ENCODE results near the gene DBNL. TPM values are rescaled to one million over a fixed set of nuclear protein-coding genes. Genes with fewer than 3 reads are reported as not detected.

The DBNL gene
- total RNA-seq, 1 donor from 2014 or later: 47.5 TPM

- H3K27me3 Mint-ChIP-seq (ENCODE audit: unreplicated experiment): peaks cover 6% of the 10 kb centered on the region
- H3K9me3 Mint-ChIP-seq (ENCODE audit: unreplicated experiment): no peaks in the 10 kb centered on the region
- H3K36me3 Mint-ChIP-seq (ENCODE audit: low read depth, unreplicated experiment): peaks cover 5% of the 10 kb centered on the region
- no peak for TF ChIP-seq CTCF (IDR thresholded peaks at IDR 0.05; ENCODE audit: unreplicated experiment)
- no peak overlapping the region for H3K27ac Mint-ChIP-seq (ENCODE audit: unreplicated experiment)
- DNase-seq (ENCODE audit: low spot score): no peak
- peak overlapping the region; percentile 70 for H3K4me3 Mint-ChIP-seq (ENCODE audit: unreplicated experiment)
- H3K4me1 Mint-ChIP-seq (ENCODE audit: unreplicated experiment): peaks cover 10% of the 10 kb centered on the region
Observed at GRCh38 chr7:44052771-44053365, 8.4 kb downstream of the DBNL start.

- no peaks in the 10 kb centered on the region for H3K9me3 Mint-ChIP-seq (ENCODE audit: unreplicated experiment)
- H3K27ac Mint-ChIP-seq (ENCODE audit: unreplicated experiment): no peak overlapping the region
- peaks cover 4% of the 10 kb centered on the region for H3K4me1 Mint-ChIP-seq (ENCODE audit: unreplicated experiment)
- no peak for DNase-seq (ENCODE audit: low spot score)
- TF ChIP-seq CTCF (IDR thresholded peaks at IDR 0.05; ENCODE audit: unreplicated experiment): no peak
- H3K27me3 Mint-ChIP-seq (ENCODE audit: unreplicated experiment): peaks cover 8% of the 10 kb centered on the region
- H3K36me3 Mint-ChIP-seq (ENCODE audit: low read depth, unreplicated experiment): peaks cover 25% of the 10 kb centered on the region
- no peak overlapping the region for H3K4me3 Mint-ChIP-seq (ENCODE audit: unreplicated experiment)
Observed at GRCh38 chr7:44056681-44057080, 12.2 kb downstream of the DBNL start.

DNA sequence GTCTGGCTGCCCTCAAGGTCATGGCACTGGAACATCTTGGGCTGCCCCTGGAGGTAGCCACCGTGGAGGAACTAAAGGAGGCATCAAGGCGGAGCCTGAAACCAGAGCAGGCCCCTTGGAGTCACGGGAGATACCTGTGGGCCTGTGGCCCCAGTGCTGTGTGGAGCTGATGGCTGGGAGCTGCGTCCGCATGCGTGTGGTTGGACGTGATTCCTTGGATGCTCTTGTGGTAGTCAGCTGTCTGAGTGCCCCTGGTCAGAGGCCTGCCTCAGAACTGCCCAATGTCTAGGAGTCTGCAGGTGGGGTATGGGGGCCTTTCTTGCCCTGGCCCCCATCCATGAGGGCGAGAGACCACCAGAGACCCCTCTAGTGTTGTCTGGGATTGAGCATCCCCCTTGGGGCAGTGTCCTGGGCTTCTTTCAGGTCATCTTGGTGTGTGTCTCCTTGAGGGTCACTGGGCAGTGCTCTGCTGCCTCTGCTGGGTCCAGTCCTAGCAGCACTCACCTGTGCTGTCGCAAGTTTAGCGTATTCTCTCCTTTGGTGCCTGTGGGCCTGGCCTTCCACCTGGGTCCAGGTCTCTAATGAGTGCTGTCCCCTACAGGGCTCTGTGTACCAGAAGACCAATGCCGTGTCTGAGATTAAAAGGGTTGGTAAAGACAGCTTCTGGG lies 12.8 kb downstream of the DBNL start:
- peaks cover 25% of the 10 kb centered on the region for H3K36me3 Mint-ChIP-seq (ENCODE audit: low read depth, unreplicated experiment)
- no peaks in the 10 kb centered on the region for H3K4me1 Mint-ChIP-seq (ENCODE audit: unreplicated experiment)
- TF ChIP-seq CTCF (IDR thresholded peaks at IDR 0.05; ENCODE audit: unreplicated experiment): no peak

DNA sequence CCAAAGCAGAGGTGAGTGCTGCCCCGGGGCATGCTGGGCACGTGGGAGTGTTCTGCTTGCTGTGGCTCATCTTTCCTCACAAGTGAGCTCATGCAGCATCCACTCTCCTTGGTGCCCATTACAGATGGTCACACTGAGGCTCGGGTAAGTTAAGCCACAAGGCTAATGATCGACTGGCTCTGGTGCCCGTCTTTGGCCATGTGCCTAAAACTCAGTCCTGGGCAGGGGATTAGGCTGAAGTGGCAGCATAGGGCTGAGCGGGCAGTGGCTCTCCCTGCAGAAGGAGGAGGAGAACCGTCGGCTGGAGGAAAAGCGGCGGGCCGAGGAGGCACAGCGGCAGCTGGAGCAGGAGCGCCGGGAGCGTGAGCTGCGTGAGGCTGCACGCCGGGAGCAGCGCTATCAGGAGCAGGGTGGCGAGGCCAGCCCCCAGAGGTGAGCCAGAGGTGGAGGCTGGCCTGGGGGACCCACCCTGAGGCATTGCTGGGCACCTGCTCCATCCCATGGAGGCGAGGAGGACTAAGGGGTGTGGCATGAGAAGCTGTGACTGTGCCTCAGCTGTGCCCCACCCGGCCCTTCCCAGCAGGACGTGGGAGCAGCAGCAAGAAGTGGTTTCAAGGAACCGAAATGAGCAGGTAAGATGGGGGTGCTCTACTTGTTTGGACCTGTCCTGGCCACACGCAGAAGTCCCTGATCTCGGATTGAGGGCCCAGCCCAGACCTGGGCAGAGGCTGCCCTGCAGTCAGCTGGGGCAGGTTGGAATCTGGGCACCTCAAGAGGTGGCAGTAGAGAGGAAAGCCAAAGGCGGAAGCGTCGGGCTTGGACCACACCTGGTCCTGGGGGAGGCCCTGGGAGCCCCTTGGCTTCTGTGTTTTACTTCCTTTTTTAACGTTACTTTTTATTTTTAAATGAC lies 13.6 kb downstream of the DBNL start:
- Mint-ChIP-seq H3K27ac (ENCODE audit: unreplicated experiment) (no peak overlapping the region), H3K9me3 (ENCODE audit: unreplicated experiment) (no peaks in the 10 kb centered on the region), H3K4me1 (ENCODE audit: unreplicated experiment) (no peaks in the 10 kb centered on the region), H3K27me3 (ENCODE audit: unreplicated experiment) (peaks cover 5% of the 10 kb centered on the region), H3K4me3 (ENCODE audit: unreplicated experiment) (no peak overlapping the region), H3K36me3 (ENCODE audit: low read depth, unreplicated experiment) (peaks cover 25% of the 10 kb centered on the region)
- TF ChIP-seq CTCF (IDR thresholded peaks at IDR 0.05; ENCODE audit: unreplicated experiment): no peak
- no peak for DNase-seq (ENCODE audit: low spot score)

More for the DNA sequence above, 12.8 kb downstream of the DBNL start:
- no peak for DNase-seq (ENCODE audit: low spot score)
- Mint-ChIP-seq H3K27ac (ENCODE audit: unreplicated experiment) (no peak overlapping the region), H3K27me3 (ENCODE audit: unreplicated experiment) (peaks cover 8% of the 10 kb centered on the region), H3K9me3 (ENCODE audit: unreplicated experiment) (no peaks in the 10 kb centered on the region), H3K4me3 (ENCODE audit: unreplicated experiment) (no peak overlapping the region)
